Ramos (cell line): ENCODE results near the gene ST6GALNAC4.

Source experiments
- in situ Hi-C: fragments of 300-500 bp; cut with MboI; formaldehyde crosslinking; loops from one replicate; pipeline ENCODE4 v1.14.3; 2022; ENCODE audit warnings: low sequenced_read_pairs; ENCODE audit not compliant: unreplicated experiment

ST6GALNAC4 gene, protein sequence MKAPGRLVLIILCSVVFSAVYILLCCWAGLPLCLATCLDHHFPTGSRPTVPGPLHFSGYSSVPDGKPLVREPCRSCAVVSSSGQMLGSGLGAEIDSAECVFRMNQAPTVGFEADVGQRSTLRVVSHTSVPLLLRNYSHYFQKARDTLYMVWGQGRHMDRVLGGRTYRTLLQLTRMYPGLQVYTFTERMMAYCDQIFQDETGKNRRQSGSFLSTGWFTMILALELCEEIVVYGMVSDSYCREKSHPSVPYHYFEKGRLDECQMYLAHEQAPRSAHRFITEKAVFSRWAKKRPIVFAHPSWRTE

DNA sequence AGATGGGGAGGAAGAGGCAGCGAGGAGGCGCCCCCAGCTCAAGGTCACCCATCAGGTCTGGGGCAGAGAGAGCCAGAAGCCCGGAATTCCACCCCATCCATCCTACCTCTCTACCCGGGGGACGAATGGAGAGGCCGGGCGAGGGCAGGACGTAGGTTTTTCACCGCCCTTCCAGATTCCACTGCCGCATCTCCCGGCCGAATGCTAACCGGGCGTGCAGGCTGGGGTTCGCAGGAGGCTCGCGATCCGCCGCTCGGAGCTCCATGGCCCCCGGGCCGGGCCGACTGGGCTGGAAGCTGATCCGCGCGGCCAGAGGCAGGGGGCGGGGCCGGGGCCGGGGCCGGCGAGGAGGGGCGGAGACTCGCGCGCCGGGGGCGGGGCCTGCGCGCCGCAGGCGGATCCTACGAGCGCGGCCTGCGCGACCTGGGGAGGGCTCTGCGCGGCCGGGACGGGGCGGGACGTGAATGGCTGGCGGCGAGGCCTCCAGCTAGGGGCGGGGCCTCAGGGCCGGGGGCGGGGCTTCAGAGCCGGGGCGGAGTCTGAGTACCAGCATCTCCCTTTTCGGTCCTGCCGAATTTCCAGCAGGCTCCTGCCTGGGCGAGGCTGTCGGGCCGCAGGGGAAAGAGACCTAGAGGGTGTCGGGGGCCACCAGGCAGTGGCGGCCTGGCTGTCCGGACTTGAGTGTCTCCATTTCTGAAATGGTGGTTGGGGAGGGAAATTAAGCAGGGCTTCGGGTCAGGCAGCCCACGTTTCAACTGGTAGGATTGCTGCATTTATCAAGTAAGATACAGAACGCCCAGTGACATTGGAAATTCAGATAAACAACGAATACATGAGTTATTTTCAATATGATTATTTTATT lies at the start of gene ST6GALNAC4:
TSS of gene ST6GALNAC4 (minus strand) at position 322 of the 862 bp plus-strand sequence. CDS start 622 bp downstream, outside the sequence.
- in situ Hi-C loops: no loop called here

DNA sequence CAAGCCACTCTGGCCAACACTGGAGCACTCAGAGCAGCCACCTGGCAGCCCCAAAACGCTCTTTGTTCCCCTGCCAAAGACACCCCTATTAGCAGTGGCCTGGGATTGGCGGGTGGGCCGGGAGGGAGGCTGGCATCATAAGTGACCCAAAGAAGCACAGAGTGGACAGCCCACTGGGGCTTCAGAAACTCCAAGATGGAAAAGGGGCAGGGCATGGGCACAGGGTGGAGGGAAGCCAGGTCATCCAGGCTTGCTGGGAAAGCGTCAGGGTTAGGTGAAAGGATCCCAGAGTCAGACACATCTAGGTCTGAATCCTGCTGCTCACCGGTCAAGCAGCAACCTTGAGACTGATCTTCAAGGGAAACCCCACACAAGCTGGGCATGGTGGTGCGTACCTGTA lies 49.1 kb upstream of the ST6GALNAC4 start:
- in situ Hi-C loops: no loop called here

DNA sequence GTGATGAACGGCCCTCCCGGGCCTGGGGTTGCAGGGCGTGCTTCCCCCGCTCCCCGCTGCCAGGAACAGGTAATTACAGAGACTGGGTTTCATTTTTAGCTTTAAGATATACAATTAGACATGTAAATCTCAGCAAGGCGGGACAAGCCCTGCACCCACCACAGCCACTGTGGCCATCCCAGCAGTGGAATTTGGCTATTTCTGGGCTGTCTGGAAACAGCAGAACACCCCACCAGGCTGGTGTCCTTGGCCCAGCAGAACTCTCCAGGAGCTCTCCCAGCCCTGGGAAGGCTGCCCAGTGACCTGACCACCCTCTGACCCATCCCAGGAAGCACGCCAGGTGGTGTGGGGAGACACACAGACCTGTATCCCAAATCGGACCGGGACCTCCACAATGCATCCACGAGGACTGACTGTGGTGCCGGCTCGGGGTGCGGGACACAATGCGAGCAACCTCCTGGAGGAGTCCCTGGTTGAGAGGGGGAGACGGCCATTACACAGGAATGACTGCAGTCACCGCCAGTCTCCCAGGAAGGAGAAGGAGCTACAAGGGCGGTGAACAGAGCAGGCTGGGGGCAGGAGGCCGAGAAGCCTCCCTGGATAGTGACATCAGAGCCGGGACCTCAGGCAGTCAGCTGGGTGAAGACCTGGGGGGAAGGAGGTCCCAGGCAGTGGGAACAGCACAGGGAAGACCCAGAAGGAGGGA lies 46.7 kb upstream of the ST6GALNAC4 start:
- in situ Hi-C loops: no loop called here

DNA sequence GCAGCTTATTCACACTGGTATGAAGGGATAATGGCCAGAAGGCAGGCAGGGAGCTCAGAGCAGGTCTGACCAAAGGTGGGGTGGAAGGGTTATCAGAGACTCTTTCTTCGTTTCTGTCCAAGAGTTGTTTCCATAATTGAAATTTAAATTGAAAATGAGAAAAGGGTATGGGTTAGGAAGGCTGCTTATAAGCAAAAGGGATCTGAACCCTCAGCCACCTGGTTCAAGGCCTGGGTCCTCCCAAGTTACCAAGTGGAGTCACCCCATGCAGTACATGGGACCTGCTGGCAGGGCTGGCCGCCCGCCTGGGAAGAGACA lies 46.2 kb upstream of the ST6GALNAC4 start:
- in situ Hi-C loops: no loop called here

DNA sequence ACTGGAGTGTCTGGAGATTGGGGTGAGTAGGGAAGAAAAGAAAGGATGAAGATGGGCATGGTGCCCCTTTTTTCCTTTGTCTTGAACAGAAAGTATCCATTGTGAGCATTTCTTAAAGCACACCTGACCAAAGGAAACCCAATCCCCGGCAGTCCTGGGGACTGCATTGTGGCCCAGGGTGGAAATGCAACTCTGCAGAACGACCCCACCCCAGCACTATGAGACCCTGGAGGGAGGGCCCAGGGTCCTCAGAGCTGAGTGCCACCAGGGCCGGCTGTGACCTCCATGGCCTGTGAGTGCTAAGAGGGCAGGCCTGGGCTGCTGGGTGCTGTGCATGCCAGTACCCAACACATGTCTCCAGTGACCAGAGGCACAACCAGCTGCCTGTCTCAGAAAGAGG lies 45.4 kb upstream of the ST6GALNAC4 start:
- in situ Hi-C loops: no loop called here

DNA sequence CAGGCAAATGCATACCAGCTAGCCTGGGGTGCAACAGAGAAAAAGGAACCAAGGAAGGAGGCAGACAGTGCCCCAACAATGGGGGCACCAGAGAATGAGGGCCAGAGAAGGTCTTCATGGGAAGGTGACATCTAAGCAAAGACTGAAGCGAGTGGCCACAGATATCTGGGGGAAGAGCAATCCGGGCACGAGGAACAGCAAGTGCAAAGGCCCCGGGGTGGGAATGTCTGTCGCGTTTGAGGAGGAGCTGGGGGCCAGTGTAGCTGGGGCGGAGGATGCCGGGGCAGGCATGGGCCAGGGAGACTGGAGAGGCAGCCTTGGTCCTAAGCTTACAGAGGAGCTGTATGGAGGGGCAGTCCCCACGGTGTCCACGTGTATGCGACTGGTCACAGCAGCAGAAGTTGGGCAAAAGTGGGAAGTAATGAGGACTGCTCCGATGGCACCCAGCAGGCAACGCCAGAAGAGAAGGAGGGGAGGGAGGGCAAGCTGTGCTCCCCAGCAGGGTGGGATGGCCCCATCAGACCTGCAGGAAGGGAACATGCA lies 44.8 kb upstream of the ST6GALNAC4 start:
- in situ Hi-C loops: no loop called here

DNA sequence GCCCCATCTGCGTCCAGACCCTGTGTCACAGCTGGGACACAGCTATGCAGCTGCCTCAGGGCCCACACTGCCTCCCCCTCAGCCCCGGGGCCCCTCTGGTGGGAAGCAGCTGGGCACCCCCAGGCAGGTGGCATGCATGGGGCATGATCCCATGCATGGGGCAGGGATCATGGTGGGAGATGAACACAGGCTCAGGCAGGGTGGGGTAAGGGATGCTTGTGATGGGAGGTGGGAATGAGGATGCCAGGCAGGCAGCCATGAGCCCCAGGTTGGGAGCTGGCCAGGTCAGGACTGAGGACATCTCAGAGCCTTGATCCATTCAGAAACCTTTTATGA lies 44.3 kb upstream of the ST6GALNAC4 start:
- in situ Hi-C loops: no loop called here

DNA sequence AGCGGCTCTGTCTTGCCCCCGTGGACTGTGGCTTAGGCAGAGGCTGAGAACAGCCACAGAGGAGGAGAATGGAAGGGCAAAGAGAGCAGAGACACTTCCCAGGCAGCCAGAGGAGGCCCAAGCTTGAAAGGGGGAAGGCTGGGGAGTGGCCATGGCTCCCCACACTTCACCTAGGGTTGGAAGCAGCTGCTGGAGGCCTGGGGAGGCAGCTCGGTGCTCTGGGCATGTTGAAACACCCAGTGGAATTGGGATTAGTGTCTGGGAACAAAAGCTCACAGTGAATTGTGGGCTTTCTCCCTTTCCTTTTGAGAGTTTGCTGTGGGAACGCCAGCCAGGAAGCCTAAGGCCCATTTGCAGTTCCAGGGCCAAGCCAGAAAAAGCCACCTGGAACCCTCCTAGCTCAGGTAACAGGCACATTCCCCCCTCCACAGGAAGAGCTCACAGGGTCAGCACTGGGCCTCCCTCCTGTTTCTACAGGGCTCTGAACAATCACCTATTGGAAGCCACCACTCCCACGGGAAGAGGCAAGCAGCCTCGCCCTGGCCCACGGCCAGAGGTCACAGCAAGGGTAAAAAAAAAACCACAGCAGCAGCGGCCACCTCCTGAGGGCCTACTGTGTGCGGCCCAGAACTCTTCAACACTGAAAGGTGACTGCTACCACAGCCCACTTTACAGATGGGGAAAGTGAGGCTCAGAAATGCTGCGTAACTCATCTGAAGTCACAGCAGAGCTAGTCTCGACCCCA lies 43.7 kb upstream of the ST6GALNAC4 start:
- in situ Hi-C loops: no loop called here

DNA sequence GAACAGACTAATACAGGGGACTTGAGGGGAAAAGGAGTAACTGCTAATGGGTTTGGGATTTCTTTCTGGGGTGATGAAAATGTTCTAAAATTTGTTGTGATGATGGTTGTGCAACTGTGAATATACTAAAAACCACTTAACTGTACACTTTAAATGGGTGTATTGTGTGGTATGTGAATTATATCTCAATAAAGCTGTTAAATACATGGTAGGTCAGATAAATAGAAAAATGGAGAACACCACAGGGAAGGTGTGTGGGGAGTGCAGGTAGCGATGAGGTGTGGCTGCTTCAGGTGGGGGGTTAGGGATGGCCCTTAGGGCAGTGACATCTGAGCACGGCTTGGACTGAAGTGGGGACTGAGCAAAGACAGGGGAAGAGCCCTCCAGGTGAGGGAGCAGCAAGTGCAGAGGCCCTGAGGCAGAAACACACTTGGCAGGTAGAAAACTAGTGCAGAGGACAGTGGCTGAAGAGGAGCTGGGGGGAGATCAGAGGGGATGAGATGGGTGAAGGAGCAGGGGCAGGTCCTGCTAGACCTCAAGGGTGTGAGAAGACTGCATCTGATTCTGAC lies 43.1 kb upstream of the ST6GALNAC4 start:
- in situ Hi-C loops: no loop called here

DNA sequence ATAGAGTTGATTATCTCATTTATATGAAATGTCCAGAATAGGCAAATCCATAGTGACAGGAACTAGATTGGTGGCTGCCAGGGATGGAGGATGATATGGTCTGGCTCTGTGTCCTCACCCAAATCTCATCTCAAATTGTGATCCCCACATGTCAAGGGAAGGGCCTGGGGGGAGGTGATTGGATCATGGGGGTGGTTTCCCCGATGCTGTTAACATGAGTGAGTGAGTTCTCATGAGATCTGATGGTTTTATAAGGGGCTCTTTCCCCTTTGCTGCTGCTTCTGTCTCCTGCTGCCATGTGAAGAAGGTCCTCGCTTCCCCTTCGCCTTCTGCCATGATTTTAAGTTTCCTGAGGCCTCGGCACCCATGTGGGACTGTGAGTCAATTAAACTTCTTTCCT lies 42.6 kb upstream of the ST6GALNAC4 start:
- in situ Hi-C loops: no loop called here

DNA sequence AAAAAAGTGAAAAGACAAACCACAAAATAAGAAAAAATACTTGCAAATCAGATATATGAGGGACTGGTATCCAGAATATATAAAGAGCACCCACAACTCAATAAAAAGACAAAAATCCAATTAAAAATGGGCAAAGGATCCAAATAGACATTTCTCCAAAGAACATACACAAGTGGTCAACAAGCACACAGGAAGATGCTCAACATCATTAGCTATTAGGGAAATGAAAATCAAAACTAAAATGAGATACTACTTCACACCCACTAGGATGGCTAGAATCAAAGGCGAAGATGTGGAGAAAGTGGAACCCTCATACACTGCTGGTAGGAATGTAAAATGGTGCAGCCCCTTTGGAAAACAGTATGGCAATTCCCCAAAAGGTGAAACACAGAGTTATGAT lies 41.9 kb upstream of the ST6GALNAC4 start:
- in situ Hi-C loops: no loop called here

DNA sequence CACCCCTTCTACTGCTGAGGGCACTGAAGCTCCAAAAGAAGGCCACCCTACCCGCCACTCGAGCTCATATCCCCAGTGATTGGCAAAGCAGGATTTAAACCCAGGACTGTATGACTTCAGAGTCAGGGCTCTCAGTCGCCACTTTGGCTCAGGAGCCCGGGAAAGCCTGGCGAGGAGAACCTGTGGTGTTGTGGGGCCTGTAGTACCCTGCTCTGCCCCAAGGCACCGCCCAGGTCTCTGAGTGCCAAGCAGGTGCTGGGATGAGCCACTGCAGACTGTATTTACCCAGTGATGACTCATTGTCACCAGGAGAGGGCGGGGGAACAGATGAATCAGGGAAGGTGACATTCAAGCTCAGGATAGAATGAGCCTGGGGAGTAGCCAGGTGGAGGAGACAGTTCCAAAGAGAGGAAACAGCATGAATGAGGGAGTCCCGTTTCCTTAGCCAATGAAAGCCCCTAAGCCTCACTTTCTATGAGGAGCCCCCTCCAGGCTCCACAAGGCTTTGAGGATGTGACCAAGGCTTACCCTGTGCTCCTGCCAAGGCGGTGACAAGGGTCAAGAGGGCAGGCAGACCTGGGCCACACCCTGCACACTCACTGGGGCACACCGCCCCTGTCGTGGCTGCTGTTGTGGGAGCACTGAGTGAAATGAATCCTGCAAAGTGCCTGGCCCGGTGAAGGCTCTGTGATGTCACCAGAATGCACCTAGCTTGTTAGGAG lies 38.6 kb upstream of the ST6GALNAC4 start:
- in situ Hi-C loops: no loop called here

DNA sequence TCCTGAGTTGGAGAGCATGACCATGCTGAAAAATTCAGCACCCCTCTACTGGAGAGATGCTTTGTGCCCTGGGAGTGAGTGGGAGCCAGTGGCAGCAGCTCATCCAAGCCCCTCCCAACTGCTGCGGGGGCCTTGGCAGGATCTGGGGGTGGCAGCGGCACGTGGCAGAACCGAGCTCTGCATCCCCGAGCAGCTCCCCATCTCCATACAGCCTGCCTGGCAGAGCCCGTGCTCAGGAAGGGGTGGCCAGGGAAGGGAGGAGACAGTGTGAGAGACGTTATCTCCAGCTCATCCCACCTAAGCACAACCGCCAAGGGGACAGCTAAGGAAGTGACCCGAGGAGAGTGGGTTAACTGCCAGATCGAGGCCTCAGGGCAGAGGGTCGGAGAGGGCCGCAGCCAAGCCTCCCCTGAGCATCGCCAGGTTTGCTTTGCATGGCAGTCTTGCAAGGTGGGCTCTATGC lies 38.0 kb upstream of the ST6GALNAC4 start:
- in situ Hi-C loops: no loop called here

DNA sequence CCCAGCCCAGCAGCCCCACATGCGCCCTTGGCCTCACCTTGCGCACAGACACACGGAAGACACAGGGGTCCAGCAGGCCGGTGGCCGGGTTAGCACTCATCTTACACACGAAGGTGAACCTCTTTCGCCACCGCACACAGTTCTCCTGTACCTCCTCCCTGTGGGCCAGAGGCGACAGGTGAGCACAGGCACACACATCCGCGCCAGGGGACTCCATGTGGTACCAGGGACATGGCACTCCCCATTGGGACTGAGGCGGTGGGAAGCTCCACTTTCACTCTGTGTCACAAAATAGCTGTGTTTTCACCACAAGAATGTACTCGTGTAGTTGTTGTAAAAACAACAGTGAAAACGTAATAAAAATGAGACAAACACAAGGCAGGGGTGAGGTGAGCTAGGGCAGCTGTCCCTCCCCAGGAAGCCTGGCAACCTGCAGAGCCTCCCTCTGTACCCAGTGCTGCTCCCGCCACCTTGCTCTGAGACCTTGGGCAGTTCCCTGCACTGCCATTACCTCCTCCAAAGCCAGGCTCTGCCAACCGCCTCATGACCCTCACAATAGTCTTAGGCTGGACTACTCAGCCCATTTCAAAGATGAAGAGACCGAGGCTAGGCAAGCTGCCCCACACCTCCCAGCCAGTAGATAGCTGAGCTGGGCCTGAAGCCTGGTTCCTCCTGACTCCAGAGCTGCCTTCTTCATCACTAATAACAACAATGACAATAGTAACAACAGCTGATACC lies 37.1 kb upstream of the ST6GALNAC4 start:
- in situ Hi-C loops: no loop called here

DNA sequence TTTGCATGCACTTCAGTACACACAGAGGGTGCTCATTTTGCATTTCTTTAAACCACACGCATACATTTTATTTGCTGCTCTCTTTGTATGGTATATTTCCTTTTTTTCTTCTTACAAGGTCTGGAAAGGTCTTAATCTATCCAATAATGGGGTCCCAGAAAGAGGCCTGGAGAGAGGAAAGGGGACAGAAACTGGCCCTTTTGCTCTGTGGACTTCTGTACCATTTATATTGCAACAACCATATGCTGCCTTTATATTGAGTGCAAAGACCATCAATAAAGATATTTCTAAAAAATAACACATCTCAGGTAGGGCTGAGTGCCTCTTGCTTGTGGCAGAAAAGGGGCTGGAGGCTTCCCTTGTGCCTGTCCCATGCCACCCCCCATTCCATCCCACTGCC lies 36.3 kb upstream of the ST6GALNAC4 start:
- in situ Hi-C loops: no loop called here

DNA sequence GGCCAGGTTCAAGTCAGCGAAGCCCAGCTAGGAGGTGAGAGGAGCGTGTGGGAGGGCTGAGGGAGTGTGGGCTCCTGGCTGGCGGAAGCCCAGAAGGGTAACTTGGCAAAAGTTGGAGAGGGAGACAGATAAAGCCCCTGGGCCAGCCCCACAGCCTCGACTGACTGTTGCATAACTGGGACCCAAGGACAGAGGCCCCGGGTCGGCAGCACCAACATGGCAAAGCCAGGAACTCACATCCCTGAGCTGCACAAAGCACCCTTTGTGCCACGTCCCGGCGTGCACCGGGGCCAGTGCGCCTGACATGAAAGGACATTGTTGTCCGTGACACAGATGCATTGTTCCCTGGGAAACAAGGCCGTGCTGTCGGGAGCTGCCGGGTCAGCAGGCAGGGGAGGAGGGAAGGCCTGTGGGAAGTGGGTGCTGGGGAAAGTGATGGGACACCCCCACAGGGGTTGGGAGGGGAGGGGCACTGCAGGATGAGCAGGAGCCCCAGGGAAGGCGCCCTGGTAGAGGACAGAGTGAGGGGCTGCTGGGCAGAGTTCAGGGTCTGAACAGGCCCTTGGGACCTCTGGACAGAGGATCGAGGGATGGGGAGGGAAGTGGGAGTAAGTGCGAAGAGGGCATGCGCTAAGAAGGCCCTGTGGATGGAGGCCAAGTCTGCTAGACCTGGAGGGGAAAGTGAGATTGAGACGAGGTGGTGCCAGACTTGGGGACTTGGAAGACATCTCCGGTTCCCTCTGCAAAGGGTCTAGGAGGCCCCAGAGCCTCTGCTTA lies 33.9 kb upstream of the ST6GALNAC4 start:
- in situ Hi-C loops: no loop called here

DNA sequence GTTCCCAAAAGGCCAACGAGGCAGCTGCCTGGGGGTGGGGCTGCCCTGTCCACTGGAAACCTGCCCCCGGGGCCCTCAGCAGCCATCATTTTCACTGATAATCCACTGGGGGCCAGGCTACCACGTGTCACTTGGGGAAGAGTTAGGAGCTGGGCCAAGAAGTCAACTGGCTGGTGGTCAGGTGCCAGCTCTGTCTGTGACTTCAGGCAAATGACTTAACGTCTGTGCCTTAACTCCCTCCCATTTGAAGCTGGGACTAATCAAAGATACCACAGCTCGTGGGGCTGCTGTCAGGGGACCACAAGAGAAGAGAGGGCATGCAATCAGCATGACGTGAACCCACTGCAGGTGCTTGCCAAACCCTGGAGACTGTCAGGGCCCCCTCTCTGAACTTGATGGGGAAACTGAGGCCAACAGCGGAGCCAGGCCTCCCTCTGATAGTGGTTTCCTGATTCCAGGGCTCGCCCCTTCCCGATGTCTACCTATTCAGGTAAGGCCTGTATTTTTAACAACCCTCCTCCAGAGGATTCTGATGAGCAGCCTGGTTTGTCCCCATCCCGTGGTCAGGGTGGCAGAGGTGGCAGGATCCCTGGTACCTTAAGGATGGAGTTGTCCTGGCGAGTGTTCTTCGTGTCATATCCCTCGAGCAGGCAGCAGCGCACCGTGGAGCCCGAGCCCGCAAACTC lies 33.1 kb upstream of the ST6GALNAC4 start:
- in situ Hi-C loops: loop anchor here (5.0 kb wide), 1 partner anchor 82 kb away; no protein-coding TSS in a partner anchor
